ENCODE measurements around the gene LRRC36. TPM values are rescaled to one million over a fixed set of nuclear protein-coding genes. Genes with fewer than 3 reads are reported as not detected.
A peak's percentile ranks its signal among the peaks of the same experiment; 100 is the strongest.
"Not testable (repeated sequence)": the region's sequence is repeated elsewhere in the genome, so short reads cannot be mapped to it uniquely, and the experiment has no call there.

Gene LRRC36
- total RNA-seq, 2 donors from 2014 or later, result 1.6 TPM; not detected in 1

DNA sequence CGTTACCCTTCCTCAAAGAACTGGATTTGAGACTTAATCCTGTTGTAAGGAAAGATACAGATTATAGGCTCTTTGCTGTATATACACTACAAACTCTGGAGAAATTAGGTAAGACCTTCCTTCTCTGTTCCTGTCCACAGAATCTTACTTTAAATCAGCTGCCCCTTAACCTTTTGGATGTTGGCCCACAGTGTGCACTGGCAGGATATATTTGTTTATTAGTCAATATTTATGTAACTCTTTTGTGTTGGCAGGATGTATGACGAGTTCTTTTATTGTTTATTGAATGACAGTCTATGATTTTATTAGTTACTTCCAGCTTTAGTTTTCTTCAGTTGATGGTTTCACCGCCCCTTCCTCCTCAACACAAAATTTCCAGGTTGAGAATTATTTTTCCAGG lies 19.7 kb downstream of the LRRC36 start:
- Mint-ChIP-seq H3K27me3 (no peaks in the 10 kb centered on the region), H3K4me1 (no peaks in the 10 kb centered on the region), H3K36me3 (ENCODE audit: low read depth) (no peaks in the 10 kb centered on the region), H3K4me3 (no peak overlapping the region), H3K9me3 (no peaks in the 10 kb centered on the region), H3K27ac (no peak overlapping the region)
- no peak for ATAC-seq (replicated peaks)

DNA sequence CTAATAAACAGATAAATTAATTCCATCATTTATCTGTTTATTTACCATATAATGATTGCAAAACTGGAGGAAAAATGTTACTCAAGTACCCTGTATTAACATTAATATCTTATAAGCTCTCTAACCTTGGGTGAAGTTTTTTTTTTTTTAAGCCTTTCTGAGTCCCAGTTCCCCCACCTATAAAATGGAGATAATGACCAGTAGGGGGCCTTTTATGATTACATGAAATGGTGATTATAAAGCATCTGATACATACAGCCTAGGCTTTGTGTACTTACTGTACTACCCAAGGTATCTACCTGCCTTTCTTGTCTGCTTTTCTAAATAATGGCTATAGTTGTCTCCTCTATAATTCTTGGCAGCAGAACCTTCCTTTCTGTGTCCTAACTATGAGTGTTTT lies 22.6 kb downstream of the LRRC36 start:
- peak; percentile 59 for ATAC-seq (replicated peaks)
- H3K27ac Mint-ChIP-seq, result no peak overlapping the region
- no peaks in the 10 kb centered on the region for H3K36me3 Mint-ChIP-seq (ENCODE audit: low read depth)
- no peaks in the 10 kb centered on the region for H3K27me3 Mint-ChIP-seq
- no peaks in the 10 kb centered on the region for H3K4me1 Mint-ChIP-seq
- H3K4me3 Mint-ChIP-seq, result no peak overlapping the region
- no peaks in the 10 kb centered on the region for H3K9me3 Mint-ChIP-seq

DNA sequence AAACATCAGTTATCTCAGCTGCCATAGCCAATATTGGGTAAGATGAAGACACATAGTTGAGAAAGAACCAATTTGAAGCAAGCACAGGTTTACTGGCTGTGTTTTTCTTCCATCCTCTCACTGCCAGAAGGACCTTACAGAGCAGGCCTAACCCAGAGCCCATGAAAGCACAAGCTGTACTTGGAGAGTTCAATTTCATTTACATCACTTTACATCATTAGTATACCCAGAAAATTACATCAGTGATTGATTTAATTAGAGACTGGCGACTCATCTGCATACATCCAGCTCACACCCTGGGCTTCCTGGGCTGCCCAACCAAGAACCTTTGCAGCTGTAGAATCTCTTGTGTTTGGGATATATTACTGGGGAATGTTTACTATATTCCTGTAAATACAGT lies 23.7 kb downstream of the LRRC36 start:
- Mint-ChIP-seq H3K9me3 (no peaks in the 10 kb centered on the region), H3K27me3 (no peaks in the 10 kb centered on the region), H3K4me3 (no peak overlapping the region), H3K36me3 (ENCODE audit: low read depth) (no peaks in the 10 kb centered on the region), H3K27ac (no peak overlapping the region), H3K4me1 (no peaks in the 10 kb centered on the region)
- ATAC-seq (replicated peaks), result no peak

DNA sequence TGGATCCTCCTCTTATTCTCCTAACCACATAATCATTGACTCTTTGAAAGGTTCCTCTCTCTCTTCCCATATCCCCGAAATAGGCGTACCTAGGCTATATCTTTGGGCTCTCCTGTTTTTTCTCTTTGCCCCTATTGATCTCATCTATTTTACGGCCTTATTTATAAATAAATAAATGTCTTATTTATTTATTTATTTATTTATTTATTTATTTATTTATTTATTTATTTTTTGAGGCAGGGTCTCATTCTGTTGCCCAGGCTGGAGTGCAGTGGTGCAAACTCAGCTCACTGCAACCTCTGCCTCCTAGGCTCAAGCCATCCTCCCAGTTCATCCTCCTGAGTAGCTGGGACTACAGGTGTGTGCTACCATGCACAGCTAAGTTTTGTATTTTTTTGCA lies 25.8 kb downstream of the LRRC36 start:
- not testable (repeated sequence) for H3K27ac Mint-ChIP-seq; ATAC-seq (replicated peaks); H3K4me3 Mint-ChIP-seq; H3K9me3 Mint-ChIP-seq; H3K4me1 Mint-ChIP-seq; H3K36me3 Mint-ChIP-seq (ENCODE audit: low read depth); H3K27me3 Mint-ChIP-seq

DNA sequence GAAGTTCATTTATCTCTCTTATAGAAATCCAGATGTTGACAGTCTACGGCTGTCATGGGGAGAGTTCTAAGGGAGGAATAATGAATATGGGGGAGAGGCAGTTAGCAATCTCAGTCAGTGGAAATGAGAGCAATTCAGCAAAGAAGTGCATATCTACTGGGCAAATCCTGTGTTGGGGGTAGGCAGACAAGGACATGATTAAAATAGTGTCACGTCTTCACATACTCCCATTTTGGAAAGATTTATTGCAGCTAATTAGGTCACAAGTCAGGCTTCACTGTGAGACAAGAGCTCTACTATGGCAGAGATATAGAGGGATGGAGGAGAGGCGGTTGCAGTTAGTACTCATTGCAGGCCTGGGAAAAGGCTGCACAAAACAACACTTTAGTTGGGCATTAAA lies 29.8 kb downstream of the LRRC36 start:
- Mint-ChIP-seq H3K4me3 (no peak overlapping the region), H3K9me3 (no peaks in the 10 kb centered on the region), H3K4me1 (no peaks in the 10 kb centered on the region), H3K27me3 (peaks cover 4% of the 10 kb centered on the region), H3K36me3 (ENCODE audit: low read depth) (no peaks in the 10 kb centered on the region), H3K27ac (no peak overlapping the region)
- no peak for ATAC-seq (replicated peaks)

DNA sequence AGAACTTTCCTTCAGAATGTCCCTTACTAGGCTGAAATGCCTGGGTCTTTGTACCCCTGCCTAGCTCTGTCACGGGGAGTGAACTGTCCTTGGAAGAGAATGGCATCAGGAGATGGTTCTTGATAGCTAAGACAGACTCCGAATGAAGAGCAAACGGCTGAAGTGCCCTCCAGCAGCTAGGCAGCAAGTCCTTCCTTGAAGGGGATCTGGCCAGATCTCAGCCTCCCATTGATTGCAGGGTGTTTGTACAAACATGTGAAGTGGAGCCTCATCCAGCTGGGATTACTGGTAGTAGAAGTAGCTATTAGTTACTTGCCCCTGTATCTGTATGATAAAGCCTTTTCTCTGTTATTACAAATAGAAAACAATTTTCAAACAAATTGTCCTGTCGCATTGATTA lies 30.9 kb downstream of the LRRC36 start:
- no peak for ATAC-seq (replicated peaks)
- Mint-ChIP-seq H3K4me3 (no peak overlapping the region), H3K27ac (no peak overlapping the region), H3K9me3 (no peaks in the 10 kb centered on the region), H3K36me3 (ENCODE audit: low read depth) (no peaks in the 10 kb centered on the region), H3K27me3 (peaks cover 4% of the 10 kb centered on the region), H3K4me1 (no peaks in the 10 kb centered on the region)

DNA sequence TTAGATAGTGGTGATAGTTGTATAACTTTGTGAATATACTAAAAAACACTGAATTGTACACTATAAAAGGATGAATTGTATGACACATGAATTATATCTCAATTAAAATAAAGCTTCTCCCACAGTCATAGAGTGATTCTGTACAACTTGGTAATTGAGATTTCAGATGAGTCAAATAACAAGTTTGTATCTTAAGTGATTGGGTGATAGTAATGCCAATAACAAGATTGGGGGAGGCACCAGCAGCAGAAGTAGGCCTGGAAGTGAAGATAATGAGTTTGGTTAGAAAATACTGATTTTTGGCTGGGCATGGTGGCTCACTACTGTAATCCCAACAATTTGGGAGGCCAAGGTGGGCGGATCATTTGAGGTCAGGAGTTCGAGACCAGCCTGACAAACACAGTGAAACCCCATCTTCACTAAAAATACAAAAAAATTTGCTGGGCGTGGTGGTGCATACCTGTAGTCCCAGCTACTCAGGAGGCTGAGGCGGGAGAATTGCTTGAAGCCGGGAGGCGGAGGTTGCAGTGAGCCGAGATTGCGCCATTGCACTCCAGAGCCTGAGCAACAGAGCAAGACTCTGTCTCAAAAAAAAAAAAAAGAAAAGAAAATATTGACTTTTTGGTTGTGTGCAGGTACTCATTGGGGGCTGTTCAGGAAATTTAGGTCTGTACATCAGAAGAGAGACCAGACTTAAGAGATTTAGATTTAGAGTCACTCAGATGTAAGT lies 33.1 kb downstream of the LRRC36 start:
- not testable (repeated sequence) for H3K4me3 Mint-ChIP-seq; H3K27me3 Mint-ChIP-seq; H3K27ac Mint-ChIP-seq; H3K36me3 Mint-ChIP-seq (ENCODE audit: low read depth); H3K9me3 Mint-ChIP-seq; H3K4me1 Mint-ChIP-seq
- ATAC-seq (replicated peaks), result peak; percentile 31

DNA sequence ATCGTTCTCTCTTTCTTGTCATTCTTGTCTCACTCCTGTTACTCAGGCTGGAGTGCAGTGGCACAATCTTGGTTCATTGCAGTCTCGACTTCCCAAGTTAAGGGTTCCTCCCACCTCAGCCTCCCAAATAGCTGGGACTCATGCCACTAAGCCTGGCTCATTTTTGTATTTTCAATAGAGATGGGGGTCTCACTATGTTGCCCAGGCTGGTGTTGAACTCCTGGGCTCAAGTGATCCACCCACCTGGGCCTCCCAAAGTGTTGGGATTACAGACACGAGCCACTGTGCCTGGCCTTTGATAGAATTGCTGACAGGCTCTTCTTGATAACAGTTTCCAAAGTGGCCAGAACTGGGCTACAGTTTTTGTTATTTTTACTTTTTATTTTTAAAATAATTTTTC lies 34.4 kb downstream of the LRRC36 start:
- ATAC-seq (replicated peaks), result no peak
- Mint-ChIP-seq H3K27ac (no peak overlapping the region), H3K4me1 (peaks cover 4% of the 10 kb centered on the region), H3K9me3 (no peaks in the 10 kb centered on the region), H3K36me3 (ENCODE audit: low read depth) (no peaks in the 10 kb centered on the region), H3K27me3 (peaks cover 4% of the 10 kb centered on the region), H3K4me3 (no peak overlapping the region)

DNA sequence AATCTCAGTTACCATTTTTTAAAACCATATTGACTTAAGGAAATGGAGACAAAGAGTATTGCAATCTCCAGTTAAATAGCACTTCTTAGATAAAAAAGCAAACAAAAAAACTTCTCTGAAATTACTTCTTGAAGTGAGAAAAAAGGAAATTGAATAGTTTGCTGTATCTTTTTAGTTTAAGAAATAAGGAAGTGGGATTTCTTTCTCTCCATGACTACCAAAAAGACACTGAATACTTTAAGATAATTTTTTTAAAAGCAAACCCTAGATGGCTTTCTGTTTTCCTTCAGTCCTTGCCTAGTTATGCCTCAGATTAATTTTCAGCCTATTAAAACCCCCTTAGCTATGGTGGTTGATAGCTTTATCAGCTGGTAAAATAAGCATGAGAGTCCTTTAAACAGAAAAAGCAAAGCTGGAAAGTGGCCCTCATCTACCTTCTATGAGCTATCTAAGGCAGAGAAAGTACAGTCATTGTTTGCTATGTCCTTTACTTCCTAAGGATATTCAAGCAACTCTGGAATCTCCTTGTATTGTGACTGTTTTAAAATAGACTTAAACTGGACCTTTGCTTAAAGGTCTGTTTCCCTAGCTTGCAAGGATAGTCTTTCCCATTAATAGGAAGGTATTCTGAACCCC lies 38.1 kb downstream of the LRRC36 start:
- ATAC-seq (replicated peaks), result no peak
- no peaks in the 10 kb centered on the region for H3K9me3 Mint-ChIP-seq
- peaks cover 4% of the 10 kb centered on the region for H3K4me1 Mint-ChIP-seq
- H3K27ac Mint-ChIP-seq, result no peak overlapping the region
- H3K36me3 Mint-ChIP-seq (ENCODE audit: low read depth), result no peaks in the 10 kb centered on the region
- H3K27me3 Mint-ChIP-seq, result peaks cover 4% of the 10 kb centered on the region
- H3K4me3 Mint-ChIP-seq, result peak overlapping the region; percentile 2

DNA sequence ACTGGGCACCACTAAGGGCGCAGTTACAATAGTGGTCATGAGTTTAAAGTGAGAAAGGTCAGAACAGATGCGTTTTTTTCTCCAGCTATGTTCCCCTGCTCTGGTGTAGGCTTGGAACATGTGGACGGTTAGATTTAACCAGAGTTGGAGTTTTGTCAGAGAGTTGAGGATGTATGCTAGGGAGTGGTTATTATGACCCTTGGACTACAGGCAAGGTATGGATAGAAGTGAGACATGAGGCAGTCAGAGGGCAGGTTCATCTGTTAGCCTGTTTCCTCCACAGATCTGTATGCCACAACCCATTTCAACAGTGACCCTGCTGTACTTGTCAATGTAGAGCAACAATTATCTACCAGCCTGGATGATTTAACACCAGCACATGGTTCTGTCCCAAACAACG lies 44.0 kb downstream of the LRRC36 start:
- H3K27me3 Mint-ChIP-seq, result peaks cover 6% of the 10 kb centered on the region
- H3K4me3 Mint-ChIP-seq, result no peak overlapping the region
- no peaks in the 10 kb centered on the region for H3K9me3 Mint-ChIP-seq
- H3K4me1 Mint-ChIP-seq, result no peaks in the 10 kb centered on the region
- no peak for ATAC-seq (replicated peaks)
- H3K27ac Mint-ChIP-seq, result no peak overlapping the region
- no peaks in the 10 kb centered on the region for H3K36me3 Mint-ChIP-seq (ENCODE audit: low read depth)

DNA sequence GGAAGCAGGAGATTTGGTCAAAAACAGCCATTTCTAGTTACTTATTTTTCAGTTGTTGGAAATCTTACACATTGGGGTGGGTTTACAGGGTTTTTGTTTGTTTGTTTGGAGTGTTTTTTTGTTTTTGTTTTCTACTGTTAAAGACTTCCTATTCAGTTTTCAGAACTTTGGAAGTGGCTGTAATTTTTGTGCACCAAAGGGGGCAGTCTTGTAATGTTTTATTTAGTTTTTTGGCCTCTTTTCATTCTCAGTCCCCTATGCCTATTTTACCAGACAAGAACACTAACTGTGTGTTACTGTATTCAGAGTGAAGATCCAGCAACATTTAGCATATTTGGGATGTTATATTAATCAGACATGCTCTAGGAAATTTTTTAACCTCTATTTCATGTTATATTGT lies 46.0 kb downstream of the LRRC36 start:
- H3K27me3 Mint-ChIP-seq, result peaks cover 11% of the 10 kb centered on the region
- H3K9me3 Mint-ChIP-seq, result no peaks in the 10 kb centered on the region
- H3K4me3 Mint-ChIP-seq, result no peak overlapping the region
- no peaks in the 10 kb centered on the region for H3K4me1 Mint-ChIP-seq
- no peak for ATAC-seq (replicated peaks)
- no peak overlapping the region for H3K27ac Mint-ChIP-seq
- no peaks in the 10 kb centered on the region for H3K36me3 Mint-ChIP-seq (ENCODE audit: low read depth)

DNA sequence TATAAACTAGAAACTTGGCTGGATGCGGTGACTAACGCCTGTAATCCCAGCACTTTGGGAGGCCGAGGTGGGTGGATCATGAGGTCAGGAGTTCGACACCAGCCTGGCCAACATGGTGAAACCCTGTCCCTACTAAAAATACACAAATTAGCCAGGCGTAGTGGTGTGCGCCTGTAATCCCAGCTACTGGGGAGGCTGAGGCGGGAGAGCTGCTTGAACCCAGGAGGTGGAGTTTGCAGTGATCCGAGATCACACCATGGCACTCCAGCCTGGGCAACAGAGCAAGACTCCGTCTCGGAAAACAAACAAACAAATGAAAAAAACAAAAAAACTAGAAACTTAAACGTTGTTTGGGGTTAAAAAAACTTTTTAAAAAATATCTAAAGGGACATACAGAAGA lies 49.4 kb downstream of the LRRC36 start:
- not testable (repeated sequence) for H3K36me3 Mint-ChIP-seq (ENCODE audit: low read depth); H3K9me3 Mint-ChIP-seq; ATAC-seq (replicated peaks); H3K4me3 Mint-ChIP-seq; H3K4me1 Mint-ChIP-seq; H3K27ac Mint-ChIP-seq
- H3K27me3 Mint-ChIP-seq, result peaks cover 14% of the 10 kb centered on the region

DNA sequence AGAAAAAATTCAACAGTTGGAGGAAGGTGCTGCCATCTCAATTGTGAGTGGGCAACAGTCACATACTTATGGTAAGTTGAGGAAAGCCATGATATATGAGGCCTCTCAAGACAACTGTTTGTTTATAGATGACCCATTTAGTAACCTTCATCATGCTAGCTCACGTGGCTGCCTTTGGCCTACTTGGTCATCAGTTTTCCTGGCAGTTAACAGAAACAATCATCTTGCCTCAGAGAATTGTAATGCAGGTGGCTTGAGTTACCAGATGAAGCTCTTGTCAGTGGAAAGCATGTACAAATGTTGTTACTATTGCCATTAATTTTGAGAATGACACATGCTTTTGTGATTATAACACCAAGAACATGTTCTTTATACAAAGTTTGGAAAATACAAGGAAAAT lies 52.0 kb downstream of the LRRC36 start:
- Mint-ChIP-seq H3K36me3 (ENCODE audit: low read depth) (no peaks in the 10 kb centered on the region), H3K9me3 (no peaks in the 10 kb centered on the region), H3K4me3 (no peak overlapping the region), H3K4me1 (no peaks in the 10 kb centered on the region), H3K27me3 (peaks cover 8% of the 10 kb centered on the region), H3K27ac (no peak overlapping the region)
- no peak for ATAC-seq (replicated peaks)

DNA sequence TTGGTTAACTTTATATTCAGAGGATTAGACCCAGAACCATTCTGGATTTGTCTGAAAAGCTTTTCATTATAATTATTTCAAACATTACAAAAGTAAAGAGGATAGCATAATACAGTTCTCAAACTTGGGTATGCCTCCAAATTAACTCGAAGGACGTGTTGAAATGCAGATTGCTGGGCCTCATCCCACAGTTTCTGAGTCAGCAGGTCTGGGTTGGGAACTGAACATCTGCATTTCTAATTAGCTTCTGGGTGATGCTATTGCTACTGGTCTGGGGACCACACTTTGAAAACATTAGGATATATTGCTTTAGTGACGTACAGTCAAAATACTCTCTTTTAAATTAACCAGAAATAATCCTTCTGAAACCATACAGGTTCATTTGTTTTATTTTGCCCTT lies 56.7 kb downstream of the LRRC36 start:
- no peaks in the 10 kb centered on the region for H3K9me3 Mint-ChIP-seq
- H3K27me3 Mint-ChIP-seq, result no peaks in the 10 kb centered on the region
- no peak overlapping the region for H3K4me3 Mint-ChIP-seq
- H3K27ac Mint-ChIP-seq, result no peak overlapping the region
- no peaks in the 10 kb centered on the region for H3K36me3 Mint-ChIP-seq (ENCODE audit: low read depth)
- ATAC-seq (replicated peaks), result no peak
- H3K4me1 Mint-ChIP-seq, result no peaks in the 10 kb centered on the region

DNA sequence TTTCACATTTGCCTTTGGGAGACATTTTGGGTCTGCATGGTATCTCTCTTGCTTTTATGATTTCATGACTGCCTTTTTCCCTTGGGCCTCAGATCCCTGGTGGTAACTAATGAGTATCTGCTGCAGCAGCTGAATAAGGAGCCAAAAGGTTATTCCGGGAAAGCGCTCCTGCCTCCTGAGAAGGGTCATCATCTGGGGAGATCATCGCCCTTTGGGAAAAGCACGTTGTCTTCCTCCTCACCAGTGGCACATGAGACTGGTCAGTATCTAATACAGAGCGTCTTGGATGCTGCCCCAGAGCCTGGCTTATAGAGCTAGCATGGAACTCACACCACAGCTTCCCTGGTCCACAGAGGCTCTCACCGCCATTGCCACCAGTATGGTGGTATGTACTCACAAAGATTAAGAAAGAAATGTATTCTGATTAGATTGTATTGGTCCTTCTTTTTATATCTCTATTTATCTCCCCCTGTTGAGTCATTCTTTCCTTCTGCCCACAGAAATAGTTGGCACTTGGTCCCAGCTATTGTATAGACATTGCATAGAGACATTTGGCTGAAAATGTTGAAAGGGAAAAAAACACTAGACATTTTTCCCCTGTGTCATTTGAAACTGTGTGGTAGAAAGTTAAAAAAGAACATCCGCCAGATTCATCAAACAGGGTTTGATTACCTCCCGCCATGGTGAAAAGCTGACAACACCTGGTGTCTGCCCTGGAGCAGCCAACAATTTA lies 58.3 kb downstream of the LRRC36 start:
- Mint-ChIP-seq H3K27ac (no peak overlapping the region), H3K9me3 (no peaks in the 10 kb centered on the region), H3K4me1 (no peaks in the 10 kb centered on the region), H3K4me3 (no peak overlapping the region), H3K27me3 (no peaks in the 10 kb centered on the region), H3K36me3 (ENCODE audit: low read depth) (no peaks in the 10 kb centered on the region)
- ATAC-seq (replicated peaks), result no peak

Data from activated T-helper 17 cell treated with anti-CD3 and anti-CD28 coated beads, Interleukin-2, amount 50 U/mL, for 72 hours (primary cell).